Measurements from ENCODE around the gene C3orf33.

Gene C3orf33

DNA sequence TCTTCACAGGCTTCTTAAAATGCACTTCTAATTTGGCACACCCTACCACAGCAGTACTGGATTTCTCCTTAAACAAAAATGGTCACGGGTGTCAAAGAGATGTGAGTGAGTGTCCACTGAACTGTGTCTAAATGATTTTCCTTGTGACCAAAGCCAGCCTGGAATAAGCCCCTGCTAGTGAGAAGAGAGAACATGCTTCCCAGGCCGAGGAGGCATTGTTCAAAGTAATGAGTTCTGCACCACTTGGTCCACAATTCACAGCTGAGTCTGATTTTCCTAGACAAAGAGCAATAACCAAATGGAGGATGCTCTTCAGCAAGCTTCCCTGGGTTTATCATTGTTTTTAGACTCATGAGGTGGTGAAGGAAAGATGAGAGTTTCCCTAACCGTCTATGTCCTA is 65.0 kb downstream of the C3orf33 start:
- no peak for DNase-seq

GRCh38 chr3:155739154-155739553 is 66.9 kb downstream of the C3orf33 start:
- DNase-seq, result no peak

DNA sequence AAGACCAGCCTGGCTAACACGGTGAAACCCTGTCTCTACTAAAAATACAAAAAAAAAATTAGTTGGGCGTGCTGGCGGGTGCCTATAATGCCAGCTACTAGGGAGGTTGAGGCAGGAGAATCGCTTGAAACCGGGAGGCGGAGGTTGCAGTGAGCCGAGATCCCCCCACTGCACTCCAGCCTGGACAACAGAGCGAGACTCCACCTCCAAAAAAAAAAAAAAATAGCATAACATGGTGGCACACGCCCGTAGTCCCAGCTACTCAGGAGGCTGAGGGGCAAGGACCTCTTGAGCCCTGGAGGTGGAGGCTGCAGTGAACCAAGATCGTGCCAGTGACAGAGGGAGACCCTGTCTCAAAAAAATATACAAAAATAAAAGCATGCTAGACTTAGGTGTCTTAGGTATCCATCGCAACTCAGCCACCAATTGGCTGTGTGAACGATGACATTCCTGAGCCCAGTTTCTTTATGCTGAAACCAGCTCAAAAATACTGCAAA is 67.5 kb downstream of the C3orf33 start:
- no peak for DNase-seq

DNA sequence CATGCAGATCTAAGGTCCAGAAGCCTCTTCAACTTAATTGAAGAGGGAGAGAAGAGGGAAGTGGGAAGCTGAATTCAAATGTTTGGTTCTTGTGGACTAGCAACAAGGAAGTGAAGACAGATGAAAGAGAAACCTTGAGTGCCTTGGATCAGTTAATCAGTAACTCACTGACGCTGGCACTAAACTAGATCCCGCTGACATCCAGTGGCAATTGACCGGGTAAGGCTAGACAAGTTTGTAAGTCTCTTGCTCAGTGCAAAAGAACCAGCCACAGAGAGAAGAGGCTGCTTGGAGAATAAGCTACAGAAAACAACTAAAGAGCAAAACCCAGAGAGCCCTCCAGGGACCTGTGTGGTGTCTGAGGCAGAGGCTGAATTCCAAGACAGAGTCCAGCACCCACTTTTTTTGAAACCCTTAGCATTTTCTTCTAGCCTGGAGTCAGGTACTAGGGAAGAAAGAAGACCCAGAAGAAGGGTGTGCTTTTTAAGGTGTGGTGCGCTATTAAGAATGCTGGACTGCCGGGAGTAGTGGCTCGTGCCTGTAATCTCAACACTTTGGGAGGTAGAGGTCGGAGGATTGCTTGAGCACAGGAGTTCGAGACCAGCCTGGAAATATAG is 68.1 kb downstream of the C3orf33 start:
- no peak for DNase-seq

GRCh38 chr3:155736381-155736780 is 69.7 kb downstream of the C3orf33 start:
- DNase-seq, result no peak

DNA sequence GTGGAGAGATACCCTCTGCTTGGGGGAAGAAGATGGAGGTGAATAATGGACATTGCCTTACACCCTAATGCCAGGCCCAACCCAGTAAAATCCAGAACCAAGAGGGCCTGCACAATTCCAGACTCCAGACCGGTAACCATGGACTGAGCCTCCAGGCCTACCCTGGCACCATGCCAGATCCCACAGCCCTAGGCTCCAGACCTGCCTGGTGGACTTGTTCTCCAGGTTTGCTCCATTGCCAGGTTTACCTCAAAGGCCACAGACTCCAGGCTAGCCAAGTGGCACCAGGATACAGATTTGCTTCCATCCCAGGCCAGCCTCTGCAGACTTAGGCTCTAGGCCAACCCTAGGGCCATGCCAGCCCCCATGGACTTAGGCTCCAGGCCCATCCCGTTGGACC is 75.2 kb downstream of the C3orf33 start:
- DNase-seq, result no peak

- DNase-seq, result no peak
Measured at GRCh38 chr3:155727836-155728235, 78.2 kb downstream of the C3orf33 start.

DNA sequence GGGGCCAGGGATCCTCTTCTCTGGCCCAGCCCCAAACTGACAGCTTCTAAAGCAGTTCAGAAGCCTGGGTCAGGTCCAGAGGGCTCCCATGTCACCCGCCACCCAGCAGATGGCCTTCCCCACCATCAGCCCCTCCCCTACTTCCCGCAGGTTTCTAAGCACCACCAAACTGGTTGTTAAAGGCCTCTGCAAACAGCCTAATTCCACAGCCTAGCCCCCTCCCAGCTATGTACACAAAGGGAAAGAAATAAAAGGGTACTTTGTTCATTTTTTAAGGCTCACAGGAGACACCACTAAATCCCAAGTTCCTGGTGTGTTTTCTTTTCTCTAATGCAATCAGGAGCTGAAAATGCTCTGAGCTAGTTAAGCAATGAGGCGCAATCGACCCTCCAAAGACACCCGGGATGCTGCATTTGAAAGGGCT is 91.8 kb downstream of the C3orf33 start:
- no peak for DNase-seq

Data from NCI-H2227 treated with DMSO at 0.1 percent for 48 hours (cell line).